Liver (tissue), 9 donors: ENCODE results near the gene KIF3B. TPM values are rescaled to one million over a fixed set of nuclear protein-coding genes. Genes with fewer than 3 reads are reported as not detected.

ENCODE experiments used
- DNase-seq: peaks from one replicate; pipeline ENCODE4 v3.0.0-alpha.2; 2017; ENCODE audit warnings: low spot score
- H3K27ac ChIP-seq, 2 donors: one replicate each; pipeline ENCODE4 v1.7.0; 2013; ENCODE audit warnings: inconsistent platforms in 2 of 2, low read length in 2 of 2, control low read depth in 1 of 2, low read depth in 1 of 2, mild to moderate bottlenecking in 1 of 2
- H3K27me3 ChIP-seq, 4 donors: one replicate each; pipeline versions ENCODE4 v1.6.1 to v1.7.0; 2013; ENCODE audit warnings: low read length in 3 of 4, inconsistent platforms in 1 of 4, mild to moderate bottlenecking in 1 of 4, moderate library complexity in 1 of 4; ENCODE audit not compliant: control insufficient read depth in 4 of 4, insufficient read depth in 4 of 4
- H3K36me3 ChIP-seq, 4 donors: one replicate each; pipeline versions ENCODE4 v1.6.1 to v1.7.0; 2013; ENCODE audit warnings: low read length in 3 of 4, mild to moderate bottlenecking in 3 of 4, low read depth in 1 of 4, moderate library complexity in 1 of 4; ENCODE audit not compliant: control insufficient read depth in 4 of 4, insufficient read depth in 3 of 4
- H3K4me1 ChIP-seq, 4 donors: one replicate each; pipeline versions ENCODE4 v1.6.1 to v1.7.0; 2013; ENCODE audit warnings: low read length in 3 of 4, mild to moderate bottlenecking in 3 of 4, moderate library complexity in 1 of 4; ENCODE audit not compliant: control insufficient read depth in 4 of 4, insufficient read depth in 4 of 4
- H3K4me3 ChIP-seq, 3 donors: one replicate each; pipeline versions ENCODE4 v1.6.1 to v1.7.0; 2013; ENCODE audit warnings: low read length in 3 of 3, control low read depth in 1 of 3, low read depth in 1 of 3, mild to moderate bottlenecking in 1 of 3
- H3K9ac ChIP-seq, 2 donors: one replicate each; pipeline ENCODE4 v1.7.0; 2013; ENCODE audit warnings: low read length in 2 of 2, mild to moderate bottlenecking in 2 of 2, moderate library complexity in 2 of 2, control low read depth in 1 of 2, low read depth in 1 of 2
- H3K9me3 ChIP-seq, 4 donors: one replicate each; pipeline versions ENCODE4 v1.6.1 to v1.7.0; 2013; ENCODE audit warnings: low read length in 3 of 4; ENCODE audit not compliant: control insufficient read depth in 4 of 4
- FOXA1 ChIP-seq: IDR thresholded peaks from 2 replicates; pipeline ENCODE4 v1.6.1; 2016; ENCODE audit warnings: antibody characterized with exemption
- FOXA2 ChIP-seq: IDR thresholded peaks from 2 replicates; pipeline ENCODE4 v1.6.1; 2016; ENCODE audit warnings: antibody characterized with exemption
- HNF4A ChIP-seq, 2 donors: conservative IDR thresholded peaks; 2 replicates each; pipeline ENCODE4 v1.6.1; 2016; ENCODE audit warnings: antibody characterized with exemption in 2 of 2, mild to moderate bottlenecking in 2 of 2
- HNF4G ChIP-seq: IDR thresholded peaks from 2 replicates; pipeline ENCODE4 v1.6.1; 2016; ENCODE audit warnings: antibody characterized with exemption
- JUND ChIP-seq, 2 donors: IDR thresholded peaks; 2 replicates each; pipeline ENCODE4 v1.6.1; 2016; ENCODE audit warnings: antibody characterized with exemption in 2 of 2
- NR2F2 ChIP-seq: IDR thresholded peaks from 2 replicates; pipeline ENCODE4 v1.6.1; 2016; ENCODE audit warnings: antibody characterized with exemption
- RXRA ChIP-seq, 2 donors: IDR thresholded peaks; 2 replicates each; pipeline ENCODE4 v1.6.1; 2017 to 2018; ENCODE audit warnings: antibody characterized with exemption in 2 of 2, mild to moderate bottlenecking in 1 of 2
- TAF1 ChIP-seq: conservative IDR thresholded peaks from 2 replicates; pipeline ENCODE4 v1.6.1; 2016; ENCODE audit warnings: antibody characterized with exemption, mild to moderate bottlenecking
- YY1 ChIP-seq: IDR thresholded peaks from 2 replicates; pipeline ENCODE4 v1.6.1; 2016; ENCODE audit warnings: antibody characterized with exemption, mild to moderate bottlenecking
- WGBS: extraction: QIAGEN DNeasy Blood & Tissue Kit; methylation state at CpG from one replicate; pipeline ENCODE4 v1.1.7; 2013; 5-methylcytosine and 5-hydroxymethylcytosine counted together
- polyA plus RNA-seq, 2 donors: library from polyadenylated mRNA; stranded (reverse) in 1 of 2; unstranded in 1 of 2; fragments of 200-250 nt in 1 of 2; fragments of >200 nt in 1 of 2; fragmentation: Nextera tagmentation in 1 of 2; extraction: Ambion mirVana in 1 of 2; gene quantifications; one replicate each; pipeline versions ENCODE4 v1.2.1 to v1.2.3, GENCODE V29; 2013 to 2015
- total RNA-seq, 2 donors: library from RNA; depleted of rRNA; stranded (reverse); fragments of >200 nt; gene quantifications; one replicate each; pipeline ENCODE4 v1.2.3, GENCODE V29; 2014
- TF ChIP-seq, protein P1 (sequence below): IDR thresholded peaks from 2 replicates; pipeline ENCODE4 v1.6.1; 2016; ENCODE audit warnings: antibody characterized with exemption
- TF ChIP-seq, protein P2 (sequence below): IDR thresholded peaks from 2 replicates; pipeline ENCODE4 v1.6.1; 2016; ENCODE audit warnings: antibody characterized with exemption
- TF ChIP-seq, protein P3 (sequence below): IDR thresholded peaks from 2 replicates; pipeline ENCODE4 v1.6.1; 2016; ENCODE audit warnings: antibody characterized with exemption
- TF ChIP-seq, protein P4 (sequence below): IDR thresholded peaks from 2 replicates; pipeline ENCODE4 v1.6.1; 2016; ENCODE audit warnings: antibody characterized with exemption, mild to moderate bottlenecking
- donor health status: healthy.
- donor health status: healthy.
- donor health status: healthy.
- donor health status: healthy.
- donor health status: healthy.

The KIF3B gene
- total and polyA plus RNA-seq, 4 donors: 8.3 to 24.2 (median 12.9) TPM

DNA sequence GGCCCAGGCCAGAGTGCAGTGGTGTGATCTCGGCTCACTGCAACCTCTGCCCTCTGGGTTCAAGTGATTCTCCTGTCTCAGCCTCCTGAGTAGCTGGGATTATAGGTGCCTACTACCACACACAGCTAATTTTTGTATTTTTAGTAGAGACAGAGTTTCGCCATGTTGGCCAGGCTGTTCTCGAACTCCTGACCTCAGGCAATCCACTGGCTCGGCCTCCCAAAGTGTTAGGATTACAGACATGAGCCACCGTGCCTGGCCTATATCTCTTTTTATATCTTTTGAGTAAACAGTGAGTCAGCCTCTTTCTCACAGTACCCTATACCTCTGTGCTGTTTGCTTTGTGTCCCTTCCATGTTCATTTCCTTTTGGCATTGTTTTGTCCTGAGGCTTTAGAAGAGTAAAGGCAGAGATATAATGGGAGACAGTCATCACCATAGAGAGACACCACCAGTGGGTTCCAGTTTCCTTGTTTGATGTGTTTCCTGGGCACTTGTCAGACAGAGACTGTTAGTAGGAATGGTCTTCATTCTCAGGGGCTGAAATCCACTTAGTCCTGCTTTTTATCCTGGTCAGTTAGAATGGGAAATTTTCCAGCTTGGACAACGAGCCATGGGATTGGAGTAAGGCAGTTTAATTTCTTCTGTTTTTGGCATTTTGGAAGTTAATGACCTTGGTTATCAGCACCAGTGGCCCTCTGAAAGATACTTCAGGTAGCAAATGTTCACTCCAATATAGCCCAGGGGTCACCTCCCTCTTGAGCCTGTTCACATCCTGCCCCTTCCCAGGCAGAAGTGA, 48.5 kb downstream of the KIF3B start:
- H3K4me3 ChIP-seq: no peak overlapping the region
- no peak for DNase-seq
- WGBS: 55% methylated on average over 6 of the region's 6 CpGs
- TF ChIP-seq HNF4G (no peak), YY1 (peak; percentile 26), NR2F2 (no peak), FOXA2 (peak; percentile 41), RXRA (IDR thresholded peaks at IDR 0.05) (peak in 1 of 2 donors; percentile 23), JUND (IDR thresholded peaks at IDR 0.05) (peak in 1 of 2 donors; percentile 55), HNF4A (conservative IDR thresholded peaks at IDR 0.05) (peak; percentile 71 to 79)
- TF ChIP-seq, protein P1, sequence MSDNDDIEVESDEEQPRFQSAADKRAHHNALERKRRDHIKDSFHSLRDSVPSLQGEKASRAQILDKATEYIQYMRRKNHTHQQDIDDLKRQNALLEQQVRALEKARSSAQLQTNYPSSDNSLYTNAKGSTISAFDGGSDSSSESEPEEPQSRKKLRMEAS: no peak
- TF ChIP-seq, protein P2, sequence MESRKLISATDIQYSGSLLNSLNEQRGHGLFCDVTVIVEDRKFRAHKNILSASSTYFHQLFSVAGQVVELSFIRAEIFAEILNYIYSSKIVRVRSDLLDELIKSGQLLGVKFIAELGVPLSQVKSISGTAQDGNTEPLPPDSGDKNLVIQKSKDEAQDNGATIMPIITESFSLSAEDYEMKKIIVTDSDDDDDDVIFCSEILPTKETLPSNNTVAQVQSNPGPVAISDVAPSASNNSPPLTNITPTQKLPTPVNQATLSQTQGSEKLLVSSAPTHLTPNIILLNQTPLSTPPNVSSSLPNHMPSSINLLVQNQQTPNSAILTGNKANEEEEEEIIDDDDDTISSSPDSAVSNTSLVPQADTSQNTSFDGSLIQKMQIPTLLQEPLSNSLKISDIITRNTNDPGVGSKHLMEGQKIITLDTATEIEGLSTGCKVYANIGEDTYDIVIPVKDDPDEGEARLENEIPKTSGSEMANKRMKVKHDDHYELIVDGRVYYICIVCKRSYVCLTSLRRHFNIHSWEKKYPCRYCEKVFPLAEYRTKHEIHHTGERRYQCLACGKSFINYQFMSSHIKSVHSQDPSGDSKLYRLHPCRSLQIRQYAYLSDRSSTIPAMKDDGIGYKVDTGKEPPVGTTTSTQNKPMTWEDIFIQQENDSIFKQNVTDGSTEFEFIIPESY: no peak
- H3K9ac ChIP-seq: no peak overlapping the region
- H3K4me1 ChIP-seq: peaks cover 0 to 11% (median 3%) of the 10 kb centered on the region in 4 donors
- H3K27me3 ChIP-seq: no peaks in the 10 kb centered on the region
- peaks cover 0 to 4% (median 3%) of the 10 kb centered on the region in 4 donors for H3K36me3 ChIP-seq
- no peaks in the 10 kb centered on the region for H3K9me3 ChIP-seq
- peak overlapping the region in 1 of 2 donors; percentile 69 for H3K27ac ChIP-seq

DNA sequence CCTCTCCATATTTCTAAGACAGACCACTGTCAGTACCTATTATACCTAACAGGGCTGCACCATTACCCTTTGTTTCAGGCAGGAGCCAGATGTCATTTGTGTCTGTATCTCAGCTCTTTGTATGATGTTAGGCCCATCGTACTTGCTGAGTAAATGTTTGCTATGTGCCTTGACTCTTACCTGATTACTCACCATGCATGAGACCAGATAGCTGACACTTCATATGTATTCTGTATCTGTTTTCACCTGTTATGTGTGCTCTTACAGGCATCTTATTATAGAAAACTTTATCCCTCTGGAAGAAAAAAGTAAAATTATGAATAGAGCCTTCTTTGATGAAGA, 49.0 kb downstream of the KIF3B start:
- H3K9ac ChIP-seq: no peak overlapping the region

More for the DNA sequence above, 49.0 kb downstream of the KIF3B start:
- TF ChIP-seq RXRA (IDR thresholded peaks at IDR 0.05) (no peak), FOXA2 (no peak), TAF1 (no peak), FOXA1 (no peak), JUND (IDR thresholded peaks at IDR 0.05) (no peak), NR2F2 (no peak)
- TF ChIP-seq, protein P3, sequence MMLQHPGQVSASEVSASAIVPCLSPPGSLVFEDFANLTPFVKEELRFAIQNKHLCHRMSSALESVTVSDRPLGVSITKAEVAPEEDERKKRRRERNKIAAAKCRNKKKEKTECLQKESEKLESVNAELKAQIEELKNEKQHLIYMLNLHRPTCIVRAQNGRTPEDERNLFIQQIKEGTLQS: no peak
- TF ChIP-seq, protein P1: no peak
- TF ChIP-seq, protein P4, sequence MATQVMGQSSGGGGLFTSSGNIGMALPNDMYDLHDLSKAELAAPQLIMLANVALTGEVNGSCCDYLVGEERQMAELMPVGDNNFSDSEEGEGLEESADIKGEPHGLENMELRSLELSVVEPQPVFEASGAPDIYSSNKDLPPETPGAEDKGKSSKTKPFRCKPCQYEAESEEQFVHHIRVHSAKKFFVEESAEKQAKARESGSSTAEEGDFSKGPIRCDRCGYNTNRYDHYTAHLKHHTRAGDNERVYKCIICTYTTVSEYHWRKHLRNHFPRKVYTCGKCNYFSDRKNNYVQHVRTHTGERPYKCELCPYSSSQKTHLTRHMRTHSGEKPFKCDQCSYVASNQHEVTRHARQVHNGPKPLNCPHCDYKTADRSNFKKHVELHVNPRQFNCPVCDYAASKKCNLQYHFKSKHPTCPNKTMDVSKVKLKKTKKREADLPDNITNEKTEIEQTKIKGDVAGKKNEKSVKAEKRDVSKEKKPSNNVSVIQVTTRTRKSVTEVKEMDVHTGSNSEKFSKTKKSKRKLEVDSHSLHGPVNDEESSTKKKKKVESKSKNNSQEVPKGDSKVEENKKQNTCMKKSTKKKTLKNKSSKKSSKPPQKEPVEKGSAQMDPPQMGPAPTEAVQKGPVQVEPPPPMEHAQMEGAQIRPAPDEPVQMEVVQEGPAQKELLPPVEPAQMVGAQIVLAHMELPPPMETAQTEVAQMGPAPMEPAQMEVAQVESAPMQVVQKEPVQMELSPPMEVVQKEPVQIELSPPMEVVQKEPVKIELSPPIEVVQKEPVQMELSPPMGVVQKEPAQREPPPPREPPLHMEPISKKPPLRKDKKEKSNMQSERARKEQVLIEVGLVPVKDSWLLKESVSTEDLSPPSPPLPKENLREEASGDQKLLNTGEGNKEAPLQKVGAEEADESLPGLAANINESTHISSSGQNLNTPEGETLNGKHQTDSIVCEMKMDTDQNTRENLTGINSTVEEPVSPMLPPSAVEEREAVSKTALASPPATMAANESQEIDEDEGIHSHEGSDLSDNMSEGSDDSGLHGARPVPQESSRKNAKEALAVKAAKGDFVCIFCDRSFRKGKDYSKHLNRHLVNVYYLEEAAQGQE: no peak
- H3K4me3 ChIP-seq: no peak overlapping the region
- WGBS: 29% methylated on average over 1 of the region's 1 CpG
- H3K27ac ChIP-seq: peak overlapping the region in 1 of 2 donors; percentile 69
- no peaks in the 10 kb centered on the region for H3K9me3 ChIP-seq
- no peaks in the 10 kb centered on the region for H3K27me3 ChIP-seq
- peaks cover 1 to 10% (median 5%) of the 10 kb centered on the region in 4 donors for H3K36me3 ChIP-seq
- no peak for DNase-seq
- peaks cover 0 to 11% (median 3%) of the 10 kb centered on the region in 4 donors for H3K4me1 ChIP-seq
